Measurements from ENCODE around the gene RBM26.

The RBM26 gene

GRCh38 chr13:79317856-79318255 lies 88.2 kb downstream of the RBM26 start:
- no peak for TF ChIP-seq CTCF (IDR thresholded peaks at IDR 0.05)
- no peak for TF ChIP-seq ZFX (IDR thresholded peaks at IDR 0.05; ENCODE audit: borderline replicate concordance)

GRCh38 chr13:79314652-79315051 lies 91.4 kb downstream of the RBM26 start:
- H3K27ac ChIP-seq = no peak overlapping the region
- TF ChIP-seq CTCF (IDR thresholded peaks at IDR 0.05) (no peak), ZFX (IDR thresholded peaks at IDR 0.05; ENCODE audit: borderline replicate concordance) (no peak)

More at GRCh38 chr13:79317856-79318255, 88.2 kb downstream of the RBM26 start:
- H3K27ac ChIP-seq = no peak overlapping the region

GRCh38 chr13:79312340-79312855 lies 93.7 kb downstream of the RBM26 start:
- H3K27ac ChIP-seq = no peak overlapping the region
- no peak for TF ChIP-seq CTCF (IDR thresholded peaks at IDR 0.05)
- TF ChIP-seq ZFX (IDR thresholded peaks at IDR 0.05; ENCODE audit: borderline replicate concordance) = no peak

GRCh38 chr13:79311386-79311785 lies 94.7 kb downstream of the RBM26 start:
- no peak overlapping the region for H3K27ac ChIP-seq
- TF ChIP-seq ZFX (IDR thresholded peaks at IDR 0.05; ENCODE audit: borderline replicate concordance) = no peak
- no peak for TF ChIP-seq CTCF (IDR thresholded peaks at IDR 0.05)

GRCh38 chr13:79309690-79310089 lies 96.4 kb downstream of the RBM26 start:
- no peak overlapping the region for H3K27ac ChIP-seq
- TF ChIP-seq CTCF (IDR thresholded peaks at IDR 0.05) = no peak
- no peak for TF ChIP-seq ZFX (IDR thresholded peaks at IDR 0.05; ENCODE audit: borderline replicate concordance)

- no peak for TF ChIP-seq CTCF (IDR thresholded peaks at IDR 0.05)
- no peak for TF ChIP-seq ZFX (IDR thresholded peaks at IDR 0.05; ENCODE audit: borderline replicate concordance)
- H3K27ac ChIP-seq = no peak overlapping the region
Measured at GRCh38 chr13:79307866-79308298, 98.2 kb downstream of the RBM26 start.

- no peak overlapping the region for H3K27ac ChIP-seq
- TF ChIP-seq CTCF (IDR thresholded peaks at IDR 0.05) (no peak), ZFX (IDR thresholded peaks at IDR 0.05; ENCODE audit: borderline replicate concordance) (no peak)
Measured at GRCh38 chr13:79307433-79307861, 98.6 kb downstream of the RBM26 start.
